HepG2 (cell line): Measurements from ENCODE around the gene DENND5A. TPM values are rescaled to one million over a fixed set of nuclear protein-coding genes. Genes with fewer than 3 reads are reported as not detected.
"Not testable (repeated sequence)": the region's sequence is repeated elsewhere in the genome, so short reads cannot be mapped to it uniquely, and the experiment has no call there.

Experiments
- ATAC-seq: fragments of 200-7000 bp; cut with Tn5 transposase; 3 replicates; pipeline ENCODE4 v1.9.1; 2020; ENCODE audit warnings: mild to moderate bottlenecking, moderate library complexity
- BruUV-seq: library from RNA; stranded (reverse); fragments of 400-500 nt; replicated peaks from 2 replicates; lab custom pipeline; 2021; lab: Mats Ljungman, UMichigan
- CTCF ChIA-PET: fragments of 300-600 bp; formaldehyde crosslinking; extraction: SDS; loops from one replicate; lab custom pipeline; 2021; ENCODE audit warnings: low total read pairs, inconsistent platforms, low intra/inter-chr PET ratio; lab: Yijun Ruan, JAX
- POLR2A ChIA-PET: fragments of 350-600 bp; sonication (Branson Sonifier 250); formaldehyde crosslinking; loops from one replicate; lab custom pipeline; 2020; ENCODE audit warnings: antibody characterized with exemption, inconsistent platforms; lab: Yijun Ruan, JAX
- DNase-seq: peaks from one replicate; pipeline ENCODE4 v3.0.0-alpha.2; 2015; ENCODE audit warnings: low spot score
- FAIRE-seq: peaks from 3 replicates; lab custom pipeline; 2011; peaks lifted over from hg19 to GRCh38; lab: Jason Lieb, UNC
- H2AFZ ChIP-seq: one replicate; pipeline ENCODE4 v1.6.1; 2011; ENCODE audit warnings: low read length, inconsistent platforms
- H3K27ac ChIP-seq: fragments of 300-600 bp; 3 replicates; pipeline ENCODE4 v1.8.0; 2011; ENCODE audit warnings: mixed run types, mild to moderate bottlenecking, mixed read lengths, low read length, inconsistent platforms; ENCODE audit not compliant: insufficient read depth; ENCODE audit errors: extremely low read length
- H3K27me3 ChIP-seq, 2 experiments: fragments of 200-600 bp in 1 of 2; 2 replicates in 1 of 2; 3 replicates in 1 of 2; pipeline versions ENCODE4 v1.6.0 to v1.8.0; 2011; ENCODE audit warnings: low read length in 2 of 2, mild to moderate bottlenecking in 2 of 2, moderate library complexity in 2 of 2, inconsistent platforms in 1 of 2; ENCODE audit not compliant: insufficient read depth in 2 of 2, control insufficient read depth in 1 of 2
- H3K36me3 ChIP-seq, 2 experiments: fragments of 200-600 bp in 1 of 2; replicated peaks in 1 of 2; 2 replicates in 1 of 2; 3 replicates in 1 of 2; pipeline versions ENCODE4 v1.5.1 to v1.8.0; 2011; ENCODE audit warnings: low read length in 2 of 2, inconsistent platforms in 1 of 2; ENCODE audit not compliant: insufficient read depth in 2 of 2, control insufficient read depth in 1 of 2
- H3K4me1 ChIP-seq: 2 replicates; pipeline ENCODE4 v1.5.1; 2012; ENCODE audit warnings: low read length, inconsistent platforms; ENCODE audit not compliant: insufficient read depth
- H3K4me2 ChIP-seq: 2 replicates; pipeline ENCODE4 v1.6.0; 2011; ENCODE audit warnings: low read depth, low read length, inconsistent platforms
- H3K4me3 ChIP-seq, 3 experiments: fragments of 200-600 bp in 1 of 3; sonication (generic), shearing (Covaris generic) in 1 of 3; replicated peaks in 1 of 3; 2 replicates each; pipeline ENCODE4 v1.5.1; 2011 to 2016; ENCODE audit warnings: low read length in 3 of 3, inconsistent platforms in 2 of 3, low read depth in 2 of 3, mild to moderate bottlenecking in 2 of 3, control low read depth in 1 of 3, mixed read lengths in 1 of 3; ENCODE audit not compliant: insufficient read depth in 1 of 3
- H3K79me2 ChIP-seq: one replicate; pipeline ENCODE4 v1.6.1; 2011; ENCODE audit warnings: low read length, inconsistent platforms; ENCODE audit not compliant: insufficient read depth
- H3K9ac ChIP-seq: 2 replicates; pipeline ENCODE4 v1.6.0; 2011; ENCODE audit warnings: mild to moderate bottlenecking, low read depth, low read length, inconsistent platforms; ENCODE audit not compliant: insufficient read depth
- H3K9me3 ChIP-seq: 2 replicates; pipeline ENCODE4 v1.5.1; 2012; ENCODE audit warnings: mild to moderate bottlenecking, low read length
- H4K20me1 ChIP-seq: 2 replicates; pipeline ENCODE4 v1.6.0; 2011; ENCODE audit warnings: inconsistent platforms, mild to moderate bottlenecking, low read length, moderate library complexity; ENCODE audit not compliant: insufficient read depth
- TMF1 ChIP-seq: sonication (generic); formaldehyde crosslinking; IDR thresholded peaks from 2 replicates; pipeline ENCODE4 v1.8.1; 2022; ENCODE audit warnings: low read depth, missing genetic modification reagents
- ZBTB49 ChIP-seq: sonication (generic); formaldehyde crosslinking; IDR thresholded peaks from 2 replicates; pipeline ENCODE4 v1.4.0; 2020; ENCODE audit warnings: missing genetic modification reagents, borderline replicate concordance
- ZFYVE20 ChIP-seq: sonication (generic); formaldehyde crosslinking; IDR thresholded peaks from 2 replicates; pipeline ENCODE4 v1.8.0; 2023; ENCODE audit warnings: low read depth, mild to moderate bottlenecking, moderate library complexity, missing genetic modification reagents, borderline replicate concordance
- ZNF121 ChIP-seq: sonication (generic); formaldehyde crosslinking; IDR thresholded peaks from 2 replicates; pipeline ENCODE4 v1.5.0; 2020; ENCODE audit warnings: mild to moderate bottlenecking, missing genetic modification reagents
- ZNF274 ChIP-seq: sonication (generic); formaldehyde crosslinking; IDR thresholded peaks from 2 replicates; pipeline ENCODE4 v1.5.1; 2020; ENCODE audit warnings: mild to moderate bottlenecking, missing genetic modification reagents
- ZNF3 ChIP-seq: IDR thresholded peaks from 2 replicates; pipeline ENCODE4 v1.7.0; 2017; ENCODE audit warnings: inconsistent platforms
- WGBS: methylation state at CpG from one replicate; pipeline ENCODE4 v1.1.6; 2017; ENCODE audit warnings: low lambda C conversion rate; 5-methylcytosine and 5-hydroxymethylcytosine counted together
- in situ Hi-C: cut with HindIII; loops from 2 replicates; pipeline ENCODE4 v1.10.0; 2017; ENCODE audit warnings: low pct_unique_long_range_greater_than_20kb; ENCODE audit not compliant: extremely low pct_ligation_motif_present
- intact Hi-C: fragments of 100-400 bp; cut with micrococcal nuclease; formaldehyde crosslinking; loops from one replicate; pipeline ENCODE4 v1.10.0; 2022; ENCODE audit not compliant: unreplicated experiment
- polyA plus RNA-seq, 8 experiments: library from polyadenylated mRNA; depleted of rRNA in 3 of 8; stranded (reverse) in 7 of 8; unstranded in 1 of 8; fragments of >200 nt; fragmentation: Illumina TruSeq in 4 of 8; extraction: Trizol in 4 of 8; gene quantifications; 2 replicates each; pipeline versions ENCODE4 v1.2.1 to v1.2.3, GENCODE V29; 2011 to 2016; ENCODE audit warnings: low read depth in 4 of 8, missing spikeins in 1 of 8, mixed read lengths in 1 of 8; ENCODE audit not compliant: insufficient read depth in 1 of 8
- total RNA-seq, 5 experiments: library from RNA; depleted of rRNA; stranded (reverse); fragments of >200 nt; fragmentation: Illumina TruSeq; extraction: Trizol; gene quantifications; 2 replicates each; pipeline ENCODE4 v1.2.3, GENCODE V29; 2016; ENCODE audit warnings: low read depth in 1 of 5

Gene DENND5A
- total and polyA plus RNA-seq, 2 of the 13 experiments (the other 11 are each of a cell fraction or from before 2014, with no cell fraction given), result 63.3 to 145 TPM

GRCh38 chr11:9099617-9100016 is 165.5 kb downstream of the DENND5A start (continued):
- TF ChIP-seq ZBTB49 (CRISPR knock-in tag) (no peak), ZNF274 (CRISPR knock-in tag) (no peak), ZFYVE20 (CRISPR knock-in tag) (no peak), TMF1 (no peak), ZNF3 (no peak)
- TF ChIP-seq, all 625 proteins: peak for 0

DNA sequence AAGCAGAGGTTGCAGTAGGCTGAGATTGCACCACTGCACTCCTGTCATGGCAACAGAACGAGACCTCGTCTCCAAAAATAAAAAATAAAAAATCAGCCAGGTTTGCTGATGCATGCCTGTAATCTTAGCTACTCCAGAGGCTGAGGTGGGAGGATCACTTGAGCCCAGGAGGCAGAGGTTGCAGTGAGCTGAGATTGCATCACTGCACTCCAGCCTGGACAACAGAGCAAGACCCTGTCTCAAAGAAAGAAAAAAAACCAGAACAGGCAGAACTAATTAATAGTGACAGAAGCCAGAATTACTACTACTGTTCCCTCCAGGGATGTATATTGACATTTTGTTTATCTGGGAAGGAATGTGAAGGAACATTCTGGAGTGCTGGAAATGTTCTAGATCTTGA is 166.7 kb downstream of the DENND5A start:
- in situ Hi-C loops, H3K4me3 ChIP-seq, CTCF ChIA-PET, H3K4me2 ChIP-seq, FAIRE-seq, H4K20me1 ChIP-seq, POLR2A ChIA-PET, H3K27ac ChIP-seq, BruUV-seq, ATAC-seq, H2AFZ ChIP-seq, H3K9me3 ChIP-seq, H3K9ac ChIP-seq, H3K36me3 ChIP-seq, H3K4me1 ChIP-seq, H3K79me2 ChIP-seq, DNase-seq: not testable (repeated sequence)
- H3K27me3 ChIP-seq, result peaks cover 0 to 22% of the 10 kb centered on the region in 2 experiments; a peak in 3 of 5 replicates
- 85% methylated on average over 2 of the region's 2 CpGs for WGBS
- peak; percentile 62; the same call in 1 of the 2 replicates for TF ChIP-seq ZNF121 (CRISPR knock-in tag)
- intact Hi-C loops, result loop anchor here (10.0 kb wide), 1 partner anchor 84 kb away; no protein-coding TSS in a partner anchor

DNA sequence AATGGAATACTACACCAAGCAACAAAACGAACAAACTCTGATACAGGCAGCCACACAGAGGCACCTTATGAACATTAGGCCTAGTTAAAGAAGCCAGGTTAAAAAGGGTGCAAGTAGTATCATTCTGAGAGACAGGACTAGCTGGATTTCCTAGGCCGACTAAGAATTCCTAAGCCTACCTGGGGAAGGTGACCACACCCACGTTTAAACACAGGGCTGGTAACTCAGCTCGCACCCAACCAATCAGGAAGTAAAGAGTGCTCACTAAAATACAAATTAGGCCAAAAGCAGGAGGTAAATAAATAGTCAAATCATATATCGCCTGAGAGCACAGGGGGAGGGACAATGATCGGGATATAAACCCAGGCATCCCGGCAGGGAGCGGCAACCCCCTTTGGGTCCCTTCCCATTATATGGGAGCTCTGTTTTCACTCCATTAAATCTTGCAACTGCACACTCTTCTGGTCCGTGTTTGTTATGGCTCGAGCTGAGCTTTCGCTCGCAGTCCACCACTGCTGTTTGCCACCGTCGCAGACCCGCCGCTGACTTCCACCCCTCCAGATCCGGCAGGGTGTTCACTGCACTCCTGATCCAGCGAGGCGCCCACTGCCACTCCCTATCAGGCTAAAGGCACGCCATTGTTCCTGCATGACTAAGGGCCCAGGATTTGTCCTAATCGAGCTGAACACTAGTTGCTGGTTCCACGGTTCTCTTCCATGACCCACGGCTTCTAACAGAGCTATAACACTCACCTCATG is 167.8 kb downstream of the DENND5A start:
- POLR2A ChIA-PET, H2AFZ ChIP-seq, H3K79me2 ChIP-seq, H3K9me3 ChIP-seq, BruUV-seq, ATAC-seq, DNase-seq, H3K36me3 ChIP-seq, FAIRE-seq, H3K9ac ChIP-seq, CTCF ChIA-PET, in situ Hi-C loops, H3K4me2 ChIP-seq, H3K4me3 ChIP-seq, H3K27ac ChIP-seq, H3K4me1 ChIP-seq, H4K20me1 ChIP-seq: not testable (repeated sequence)
- intact Hi-C loops, result loop anchor here (10.0 kb wide), 1 partner anchor 83 kb away; no protein-coding TSS in a partner anchor
- H3K27me3 ChIP-seq, result peaks cover 1 to 32% of the 10 kb centered on the region in 2 experiments
- WGBS, result 59% methylated on average over 23 of the region's 23 CpGs
